ENCODE results near the gene PKP4.
"Not testable (repeated sequence)": the region's sequence is repeated elsewhere in the genome, so short reads cannot be mapped to it uniquely, and the experiment has no call there.

DNA sequence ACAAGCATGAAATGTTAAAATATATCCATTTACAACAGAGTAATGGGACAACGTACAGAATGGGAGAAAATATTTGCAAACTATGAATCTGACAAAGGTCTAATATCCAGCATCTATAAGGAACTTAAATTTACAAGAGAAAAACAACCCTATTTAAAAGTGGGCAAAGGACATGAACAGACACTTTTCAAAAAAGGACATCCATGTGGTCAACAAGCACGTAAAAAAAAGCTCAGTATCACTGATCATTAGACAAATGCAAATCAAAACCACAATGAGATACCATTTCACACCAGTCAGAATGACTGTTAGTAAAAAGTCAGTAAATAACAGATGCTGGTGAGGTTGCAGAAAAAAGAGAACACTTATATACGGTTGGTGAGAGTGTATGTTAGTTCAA is 16.1 kb downstream of the PKP4 start:
- not testable (repeated sequence) for TF ChIP-seq POLR2A (IDR thresholded peaks at IDR 0.05)
- TF ChIP-seq, protein P1, sequence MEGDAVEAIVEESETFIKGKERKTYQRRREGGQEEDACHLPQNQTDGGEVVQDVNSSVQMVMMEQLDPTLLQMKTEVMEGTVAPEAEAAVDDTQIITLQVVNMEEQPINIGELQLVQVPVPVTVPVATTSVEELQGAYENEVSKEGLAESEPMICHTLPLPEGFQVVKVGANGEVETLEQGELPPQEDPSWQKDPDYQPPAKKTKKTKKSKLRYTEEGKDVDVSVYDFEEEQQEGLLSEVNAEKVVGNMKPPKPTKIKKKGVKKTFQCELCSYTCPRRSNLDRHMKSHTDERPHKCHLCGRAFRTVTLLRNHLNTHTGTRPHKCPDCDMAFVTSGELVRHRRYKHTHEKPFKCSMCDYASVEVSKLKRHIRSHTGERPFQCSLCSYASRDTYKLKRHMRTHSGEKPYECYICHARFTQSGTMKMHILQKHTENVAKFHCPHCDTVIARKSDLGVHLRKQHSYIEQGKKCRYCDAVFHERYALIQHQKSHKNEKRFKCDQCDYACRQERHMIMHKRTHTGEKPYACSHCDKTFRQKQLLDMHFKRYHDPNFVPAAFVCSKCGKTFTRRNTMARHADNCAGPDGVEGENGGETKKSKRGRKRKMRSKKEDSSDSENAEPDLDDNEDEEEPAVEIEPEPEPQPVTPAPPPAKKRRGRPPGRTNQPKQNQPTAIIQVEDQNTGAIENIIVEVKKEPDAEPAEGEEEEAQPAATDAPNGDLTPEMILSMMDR (IDR thresholded peaks at IDR 0.05), result not testable (repeated sequence)
